ENCODE data around the gene GATA1.

GATA1 gene

DNA sequence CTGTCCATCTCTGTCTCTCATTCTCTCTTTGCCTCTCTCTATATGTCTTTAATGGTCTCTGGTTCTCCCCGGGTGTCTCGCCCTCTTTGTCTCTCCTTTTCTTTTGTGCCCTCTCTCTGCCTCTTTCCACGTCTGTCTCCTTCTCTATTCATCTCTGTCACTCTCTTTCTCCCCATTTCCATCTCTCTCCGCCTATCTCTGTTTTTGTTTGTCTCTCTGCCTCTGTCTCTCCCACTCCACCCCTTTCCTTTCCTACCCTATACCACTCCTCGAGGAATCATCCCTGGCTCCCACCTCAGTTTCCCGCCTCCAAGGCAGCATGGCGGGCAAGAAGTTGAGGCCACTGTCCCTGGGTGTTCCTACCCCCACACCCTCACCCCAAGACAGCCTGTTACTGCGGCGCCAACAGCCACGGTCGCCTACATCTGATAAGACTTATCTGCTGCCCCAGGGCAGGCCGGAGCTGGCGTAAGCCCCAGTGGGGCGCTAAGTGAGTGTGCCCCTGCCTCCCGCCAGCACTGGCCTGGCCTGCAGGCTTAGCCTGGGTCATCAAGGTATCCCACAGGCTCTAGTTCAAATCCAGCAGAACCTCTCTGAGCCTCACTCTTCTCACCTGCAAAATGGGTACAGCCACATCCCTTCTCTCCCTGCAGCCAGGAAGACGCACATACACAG is 713 bp upstream of the GATA1 start:
- DNase-seq = no peak

DNA sequence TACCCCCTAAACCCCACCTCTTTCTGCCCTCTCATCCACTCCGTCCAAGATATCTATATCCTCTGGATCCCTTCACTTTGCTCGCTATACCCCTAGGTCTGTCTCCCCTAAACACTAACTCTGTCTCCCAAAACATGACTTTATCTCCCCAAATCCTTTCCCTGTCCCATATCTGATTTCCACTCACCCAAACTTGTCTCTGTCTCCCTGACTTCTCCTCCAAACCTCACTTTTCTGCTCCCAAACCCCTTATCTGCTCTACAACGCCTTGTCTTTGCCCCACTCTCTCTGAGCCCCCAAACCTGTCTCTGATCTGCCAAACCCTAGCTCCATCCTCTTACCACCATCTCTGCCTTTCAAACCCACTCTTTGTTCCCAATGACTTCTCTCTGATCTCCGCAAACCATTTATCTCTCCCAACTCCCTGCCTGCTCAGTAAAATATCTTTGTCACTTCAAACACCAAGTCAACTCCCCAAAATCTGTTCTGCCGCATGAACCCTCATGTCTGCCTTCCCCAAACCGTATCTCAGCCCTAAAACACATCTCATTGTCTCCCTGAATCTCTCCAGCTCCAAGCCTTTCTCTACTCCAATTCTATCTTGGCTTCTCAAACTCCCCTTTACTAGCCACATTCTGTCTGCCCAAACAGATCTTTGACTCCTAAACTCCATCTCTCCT is 575 bp downstream of the GATA1 start:
- DNase-seq = no peak

DNA sequence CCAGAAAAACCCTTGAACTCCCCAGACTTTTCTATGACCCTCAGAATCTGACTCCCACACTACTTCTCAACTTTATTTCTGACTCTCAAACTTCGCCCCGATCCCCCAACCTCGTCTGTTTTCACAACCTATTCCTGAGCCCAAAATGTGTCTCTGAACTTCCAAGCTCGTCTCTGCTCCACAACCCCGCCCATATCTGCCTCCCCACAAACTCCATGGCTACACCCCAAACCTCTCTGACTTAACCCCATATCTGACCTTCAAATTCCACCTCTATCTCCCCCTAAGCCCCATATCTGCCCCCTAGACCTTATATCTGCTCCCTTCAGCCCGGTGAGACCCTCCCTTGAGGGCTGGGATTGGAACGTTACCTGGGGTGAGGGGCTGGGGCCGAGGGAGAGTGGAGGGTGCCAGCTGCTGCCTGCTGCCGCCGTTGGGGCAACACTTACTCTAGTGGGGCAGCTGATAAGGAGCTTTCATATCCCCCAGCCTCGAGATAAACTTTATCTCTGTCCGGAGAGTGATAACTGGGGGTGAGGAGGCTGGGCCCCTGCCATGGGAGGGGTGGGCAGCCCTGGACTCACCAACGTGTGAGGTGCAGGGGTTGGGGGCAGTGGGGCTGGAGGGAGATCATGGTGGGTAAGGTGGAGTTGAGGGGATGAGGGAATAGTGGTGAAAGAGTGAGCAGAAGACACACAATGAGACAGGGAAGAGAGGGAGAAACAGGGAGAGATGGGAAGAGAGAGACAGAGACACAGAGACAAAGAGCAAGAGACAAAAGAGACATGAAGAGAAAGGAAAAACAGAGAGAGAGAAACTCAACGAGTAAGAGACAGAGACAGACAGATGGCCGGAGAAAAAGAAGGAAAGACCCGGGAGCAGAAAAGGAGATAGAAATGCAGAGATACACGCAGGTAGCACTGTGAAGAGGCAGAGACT is 1.4 kb downstream of the GATA1 start:
- no peak for DNase-seq

DNA sequence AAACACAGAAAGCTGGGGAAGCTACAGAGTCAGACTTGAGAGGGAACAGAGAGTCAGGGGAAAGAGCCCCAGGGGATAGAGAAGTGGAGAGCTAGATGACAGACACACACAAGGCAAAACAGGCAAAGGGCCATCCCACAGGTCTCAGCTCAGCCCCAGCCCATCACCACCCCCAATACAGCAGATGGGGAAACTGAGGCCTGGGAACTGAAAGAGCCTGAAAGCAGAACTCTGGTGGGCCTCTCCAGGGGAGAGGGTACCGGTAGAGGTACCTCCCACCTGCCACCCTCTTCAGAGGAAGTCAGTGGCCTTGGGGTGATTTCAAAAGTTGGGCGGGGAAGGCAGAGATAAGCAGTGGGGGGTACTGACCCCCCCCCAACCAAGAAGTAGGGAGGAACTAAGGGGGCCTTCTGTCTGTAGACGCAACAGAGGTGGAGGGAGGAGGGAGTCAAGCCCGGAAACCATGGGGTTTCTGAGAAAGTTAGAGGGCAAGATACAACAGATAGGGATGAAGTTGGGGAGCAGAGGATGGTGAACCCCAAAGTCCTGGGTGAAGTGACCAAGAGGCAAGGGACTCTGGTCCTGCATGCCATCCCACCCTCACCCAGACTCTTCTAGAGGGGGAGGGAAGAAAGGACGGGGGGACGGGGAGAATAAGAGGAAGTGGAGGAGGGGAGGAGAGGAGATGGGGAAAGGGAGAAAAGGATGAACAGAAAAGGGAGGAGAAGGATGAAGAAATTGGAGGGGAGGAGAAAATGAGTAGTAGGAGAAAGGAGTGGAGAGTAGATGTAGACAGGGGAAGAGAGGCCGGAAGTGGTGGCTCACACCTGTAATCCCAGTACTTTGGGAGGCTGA is 3.2 kb downstream of the GATA1 start:
- no peak for DNase-seq

DNA sequence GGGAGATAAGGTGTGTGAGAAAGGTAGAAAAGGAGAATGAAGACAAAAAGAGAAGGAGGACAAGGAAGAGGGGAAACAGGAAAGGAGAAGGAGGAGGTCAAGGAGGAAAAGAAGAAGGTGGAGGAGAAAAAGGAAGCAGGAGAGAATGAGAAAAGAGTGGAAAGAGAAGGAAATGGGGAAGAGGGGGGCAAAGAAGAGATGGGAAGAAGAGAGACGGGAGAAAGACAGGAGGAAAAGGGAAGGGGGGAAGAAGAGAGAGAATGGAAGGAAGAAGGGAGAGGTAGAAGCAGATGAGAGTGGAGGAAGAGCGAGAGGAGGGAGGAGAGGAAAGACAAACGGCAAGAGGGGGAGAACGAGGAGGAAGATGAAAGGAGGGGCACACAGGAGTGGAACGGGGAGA is 4.1 kb downstream of the GATA1 start:
- no peak for DNase-seq

DNA sequence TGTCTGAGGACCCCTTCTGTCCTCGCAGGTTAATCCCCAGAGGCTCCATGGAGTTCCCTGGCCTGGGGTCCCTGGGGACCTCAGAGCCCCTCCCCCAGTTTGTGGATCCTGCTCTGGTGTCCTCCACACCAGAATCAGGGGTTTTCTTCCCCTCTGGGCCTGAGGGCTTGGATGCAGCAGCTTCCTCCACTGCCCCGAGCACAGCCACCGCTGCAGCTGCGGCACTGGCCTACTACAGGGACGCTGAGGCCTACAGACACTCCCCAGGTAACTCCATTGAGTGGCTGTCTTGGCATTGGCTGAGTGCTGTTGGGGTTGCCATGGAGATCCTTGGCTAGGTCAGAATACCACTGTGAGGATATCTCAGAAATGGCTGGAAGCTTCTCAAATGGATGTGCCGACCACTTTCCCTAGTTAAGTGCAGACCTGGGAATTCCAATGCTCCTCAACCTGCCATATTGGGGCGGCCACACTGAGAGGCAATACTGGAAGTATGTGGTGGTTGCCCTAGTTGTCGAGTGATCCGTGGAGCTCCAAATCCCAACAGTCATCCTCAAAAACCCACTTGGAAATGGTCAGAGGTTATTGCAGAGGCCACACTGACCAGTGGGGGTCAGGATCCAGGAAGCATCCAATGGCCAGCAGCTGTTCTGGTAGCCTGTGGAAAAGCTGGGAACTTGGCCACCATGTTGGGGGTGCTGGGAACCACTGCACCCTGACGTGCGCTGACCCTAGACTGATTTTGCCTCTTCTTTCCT is 4.9 kb downstream of the GATA1 start:
- no peak for DNase-seq

DNA sequence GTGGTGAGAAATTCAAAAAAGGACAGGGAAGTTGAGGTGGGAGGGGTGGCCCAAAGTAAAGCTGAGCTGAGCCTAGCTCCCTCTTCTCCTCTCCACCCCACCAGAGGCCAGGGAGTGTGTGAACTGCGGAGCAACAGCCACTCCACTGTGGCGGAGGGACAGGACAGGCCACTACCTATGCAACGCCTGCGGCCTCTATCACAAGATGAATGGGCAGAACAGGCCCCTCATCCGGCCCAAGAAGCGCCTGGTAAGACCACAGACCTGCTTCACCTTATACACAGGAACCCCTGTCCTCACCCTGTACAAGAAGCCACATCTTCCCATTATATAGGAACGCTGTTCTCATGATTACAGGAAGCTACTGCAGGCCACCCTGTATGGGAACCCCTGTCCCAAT is 5.8 kb downstream of the GATA1 start:
- no peak for DNase-seq

DNA sequence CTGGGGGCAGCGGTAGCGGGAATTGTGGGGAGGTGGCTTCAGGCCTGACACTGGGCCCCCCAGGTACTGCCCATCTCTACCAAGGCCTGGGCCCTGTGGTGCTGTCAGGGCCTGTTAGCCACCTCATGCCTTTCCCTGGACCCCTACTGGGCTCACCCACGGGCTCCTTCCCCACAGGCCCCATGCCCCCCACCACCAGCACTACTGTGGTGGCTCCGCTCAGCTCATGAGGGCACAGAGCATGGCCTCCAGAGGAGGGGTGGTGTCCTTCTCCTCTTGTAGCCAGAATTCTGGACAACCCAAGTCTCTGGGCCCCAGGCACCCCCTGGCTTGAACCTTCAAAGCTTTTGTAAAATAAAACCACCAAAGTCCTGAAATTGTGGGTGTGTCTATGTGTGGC is 7.5 kb downstream of the GATA1 start:
- no peak for DNase-seq

DNA sequence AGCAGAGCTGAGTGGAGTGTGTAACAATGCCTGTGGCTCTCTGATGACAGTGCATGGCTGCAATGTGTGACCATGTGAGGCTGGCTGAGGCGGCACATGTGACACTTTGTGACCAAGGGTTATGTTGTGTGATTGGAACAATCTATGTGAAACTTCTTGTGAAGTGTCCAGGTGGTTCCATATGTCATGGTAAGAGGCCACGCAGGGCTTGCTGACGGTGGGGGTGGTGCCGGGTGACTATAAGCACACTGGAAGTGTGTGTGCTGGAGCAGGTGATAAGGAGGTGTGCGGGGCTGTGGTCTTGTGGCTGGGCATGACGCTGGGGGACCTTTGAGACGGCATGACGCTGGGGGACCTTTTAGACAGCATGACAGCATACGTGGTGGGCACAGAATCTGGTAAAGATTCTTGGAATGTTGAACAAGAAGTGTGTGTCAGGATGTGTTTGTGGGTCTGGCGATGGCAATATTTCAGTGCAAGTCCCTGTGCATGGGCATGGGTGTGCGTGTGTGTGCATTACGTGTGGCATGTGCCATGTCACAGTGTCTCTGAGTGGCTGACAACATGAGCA is 8.0 kb downstream of the GATA1 start:
- DNase-seq = no peak

DNA sequence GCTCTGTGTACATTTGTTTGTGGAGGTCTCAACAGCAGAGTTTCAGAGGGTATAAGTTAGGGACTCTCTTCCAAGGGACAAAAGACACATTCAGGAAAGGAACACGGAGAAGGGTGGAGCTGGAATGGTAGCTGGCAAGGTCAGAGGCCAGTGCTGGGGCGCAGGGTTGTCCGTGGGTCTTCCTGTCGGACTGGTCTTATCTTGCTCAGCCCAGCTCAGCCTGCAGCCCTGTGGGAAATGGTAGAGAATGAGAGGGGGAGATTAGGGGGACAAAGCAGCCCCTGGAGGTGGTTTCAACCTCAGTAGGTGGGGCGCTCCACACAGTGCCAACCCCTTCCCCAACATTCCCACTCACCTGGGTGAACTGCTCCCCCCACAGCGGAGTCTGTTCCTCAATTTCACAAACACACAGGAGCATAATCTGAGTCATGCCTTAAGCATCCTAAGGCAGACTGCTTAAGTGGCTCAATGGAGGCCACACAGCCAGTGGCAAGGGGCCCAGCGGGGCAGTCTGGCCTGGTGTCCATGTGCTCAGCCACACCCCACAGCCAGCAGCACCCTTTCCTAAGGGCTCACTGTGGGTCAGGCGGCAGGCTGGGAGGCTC is 8.6 kb downstream of the GATA1 start:
- DNase-seq = no peak

DNA sequence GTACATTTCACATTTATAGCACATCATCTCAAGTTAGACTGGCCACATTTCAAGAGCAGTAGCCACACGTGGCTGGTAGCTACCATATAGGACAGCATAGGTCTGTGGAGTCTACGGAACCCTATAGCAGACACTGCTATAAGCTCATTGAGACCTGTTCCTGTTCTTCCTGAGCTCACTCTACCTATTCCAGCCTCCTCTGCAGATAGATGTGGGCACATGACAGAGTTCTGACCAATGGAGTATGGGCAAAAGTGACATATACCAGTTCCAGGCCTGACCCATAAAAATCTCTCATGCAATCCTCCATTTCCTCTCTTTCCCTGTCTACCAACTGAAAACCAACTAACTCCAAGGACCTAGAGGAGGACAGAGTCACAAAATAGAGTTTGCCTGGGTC is 11.9 kb downstream of the GATA1 start:
- DNase-seq = no peak

DNA sequence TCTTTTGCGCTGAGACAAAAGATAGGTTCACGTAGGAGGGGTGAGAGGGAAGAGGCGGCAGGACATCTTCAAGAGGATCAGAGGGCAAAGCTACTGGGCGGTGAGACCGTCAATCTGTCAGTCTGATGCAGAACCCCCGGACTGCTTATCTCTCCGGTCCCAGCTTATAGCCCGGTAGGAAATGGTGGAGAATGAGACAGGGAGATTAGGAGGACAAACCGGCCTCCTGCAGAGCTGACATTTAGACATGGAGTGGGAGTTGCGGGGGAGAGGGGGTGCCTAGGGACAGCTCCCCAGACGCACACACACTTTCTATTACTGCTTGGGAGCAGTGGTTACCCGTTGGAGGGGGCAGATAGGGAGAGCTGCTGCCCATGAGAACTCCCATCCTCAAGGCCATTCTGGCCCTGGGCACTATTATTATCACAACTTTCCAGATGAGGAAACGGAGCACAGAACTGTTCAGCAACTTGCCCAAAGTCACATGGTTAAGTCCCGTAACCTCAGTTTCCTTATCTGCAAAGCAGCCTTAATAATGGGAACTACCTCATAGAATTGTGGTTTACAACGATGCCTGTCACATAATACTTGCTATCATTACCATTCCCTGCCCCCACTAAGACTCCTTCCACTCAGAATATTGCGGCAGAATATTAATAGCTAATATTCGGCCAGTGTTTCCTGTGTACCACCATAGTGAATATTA is 14.3 kb downstream of the GATA1 start:
- no peak for DNase-seq

DNA sequence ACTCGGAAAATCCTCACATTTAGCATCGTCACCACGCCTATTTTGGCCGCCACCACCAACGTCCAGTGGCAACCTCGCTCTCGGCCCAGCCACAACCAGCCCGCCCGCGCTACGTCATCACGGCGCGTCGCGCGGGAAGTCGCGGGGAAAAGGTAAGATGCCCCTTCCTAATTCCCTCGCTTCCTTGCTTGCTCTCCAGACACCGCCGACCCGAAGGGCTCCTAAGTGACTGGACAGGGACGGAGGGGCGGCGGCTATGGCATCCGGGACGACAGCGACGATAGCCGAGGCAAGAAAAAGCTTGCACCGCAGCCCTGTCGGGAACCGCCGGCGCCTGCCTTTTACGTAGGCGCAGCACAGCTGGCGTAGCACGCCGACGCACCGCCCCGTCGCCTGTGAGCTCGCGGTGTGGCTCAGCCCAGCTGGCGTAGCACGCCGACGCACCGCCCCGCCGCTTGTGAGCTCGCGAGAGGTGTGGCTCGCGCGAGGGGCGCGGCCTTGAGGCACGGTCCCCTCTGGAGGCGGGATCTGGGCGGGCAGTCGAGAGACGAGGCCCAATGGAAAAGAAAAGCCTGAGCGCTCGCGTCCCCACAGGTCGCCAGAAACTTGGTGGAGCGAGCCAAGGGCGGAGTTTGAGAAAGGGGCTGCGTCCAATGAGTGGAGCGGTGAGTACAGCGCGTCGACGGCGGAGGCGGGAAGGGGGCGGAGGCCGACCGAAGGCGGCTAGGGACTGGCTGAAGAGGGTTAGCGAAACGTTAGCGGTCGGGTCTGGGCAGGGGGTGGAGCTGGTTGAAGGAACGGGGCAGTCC is 15.1 kb downstream of the GATA1 start, which contains the start of gene HDAC6:
HDAC6 (plus strand) TSS at position 788 of the 809 bp plus-strand sequence. CDS start 626 bp downstream, outside the sequence.
- DNase-seq = peak; percentile 100

DNA sequence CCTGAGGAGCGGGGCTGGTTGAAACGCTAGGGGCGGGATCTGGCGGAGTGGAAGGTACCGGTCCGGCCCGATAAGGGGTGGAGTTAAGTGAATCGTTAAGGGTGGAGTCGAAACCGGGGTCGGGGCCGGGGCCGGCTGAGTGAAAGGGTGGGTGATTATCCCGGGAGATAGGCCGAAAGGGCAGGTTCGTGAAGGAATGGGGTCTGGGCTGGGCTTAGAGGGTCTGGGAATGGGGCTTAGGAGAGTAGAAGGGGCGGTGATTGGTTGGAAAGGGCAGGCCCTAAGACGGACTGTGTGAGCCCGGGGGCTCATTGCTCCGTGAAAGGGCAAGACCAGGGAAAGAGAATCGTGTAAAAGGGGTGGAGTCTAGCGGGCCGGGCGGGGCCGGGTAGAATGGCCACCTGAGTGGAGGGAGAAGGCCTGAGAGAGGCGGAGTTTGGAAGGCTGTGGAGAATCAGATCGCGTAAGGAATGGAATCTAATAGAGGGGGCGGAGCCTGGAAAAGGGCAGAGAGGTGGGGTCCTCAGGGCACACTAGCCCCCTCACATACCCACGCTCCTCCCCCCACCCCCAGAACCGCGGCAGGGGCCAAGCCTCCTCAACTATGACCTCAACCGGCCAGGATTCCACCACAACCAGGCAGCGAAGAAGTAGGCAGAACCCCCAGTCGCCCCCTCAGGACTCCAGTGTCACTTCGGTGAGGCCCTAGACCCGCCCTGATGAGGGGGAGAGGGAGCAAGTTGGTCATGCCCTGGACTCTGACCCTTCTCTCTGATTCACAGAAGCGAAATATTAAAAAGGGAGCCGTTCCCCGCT is 15.9 kb downstream of the GATA1 start:
- peak; percentile 71 for DNase-seq

DNA sequence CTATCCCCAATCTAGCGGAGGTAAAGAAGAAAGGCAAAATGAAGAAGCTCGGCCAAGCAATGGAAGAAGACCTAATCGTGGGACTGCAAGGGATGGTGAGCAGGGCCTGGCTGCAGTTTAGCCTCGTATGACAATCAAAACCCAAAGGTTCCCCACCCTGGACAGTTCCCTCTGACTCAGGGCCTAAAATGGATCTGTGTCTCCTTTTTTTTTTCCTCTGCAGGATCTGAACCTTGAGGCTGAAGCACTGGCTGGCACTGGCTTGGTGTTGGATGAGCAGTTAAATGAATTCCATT is 16.5 kb downstream of the GATA1 start:
- DNase-seq = no peak

DNA sequence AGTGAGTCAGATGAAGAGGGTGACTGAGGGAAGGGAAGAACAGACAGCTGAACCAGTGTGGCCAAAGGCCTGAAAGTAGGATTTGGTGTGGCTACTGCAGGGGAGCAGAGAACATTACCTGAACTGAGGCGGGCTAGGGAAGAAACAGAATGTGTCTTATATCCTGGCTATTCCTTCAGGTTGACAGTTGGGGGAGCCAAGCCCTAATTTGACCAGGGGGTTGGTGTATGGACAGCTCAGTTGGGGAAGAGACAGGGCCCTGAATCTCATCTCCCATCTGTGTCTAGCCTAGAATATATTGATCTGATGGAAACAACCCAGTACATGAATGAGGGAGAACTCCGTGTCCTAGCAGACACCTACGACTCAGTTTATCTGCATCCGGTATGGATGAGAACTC is 19.7 kb downstream of the GATA1 start:
- no peak for DNase-seq

DNA sequence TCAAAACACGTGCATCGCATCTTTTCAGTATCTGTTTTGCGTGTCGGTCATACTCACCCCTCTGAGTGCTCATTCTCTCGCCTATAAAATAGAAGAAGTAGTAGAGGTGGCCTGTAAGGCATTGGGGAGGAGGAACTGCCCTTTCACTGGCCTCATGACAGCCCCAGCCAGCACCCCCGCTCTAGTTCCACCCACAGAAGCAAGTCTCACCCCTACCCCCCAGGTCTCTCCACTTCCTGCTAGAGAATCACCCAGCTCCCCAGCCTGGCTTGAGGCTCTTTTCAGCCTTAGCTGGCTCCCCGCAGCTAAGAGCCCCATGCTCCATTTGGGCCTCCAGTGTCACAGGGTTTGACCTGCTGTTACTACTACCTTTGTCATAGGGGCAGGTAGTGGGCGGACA is 27.3 kb downstream of the GATA1 start:
- DNase-seq = no peak

DNA sequence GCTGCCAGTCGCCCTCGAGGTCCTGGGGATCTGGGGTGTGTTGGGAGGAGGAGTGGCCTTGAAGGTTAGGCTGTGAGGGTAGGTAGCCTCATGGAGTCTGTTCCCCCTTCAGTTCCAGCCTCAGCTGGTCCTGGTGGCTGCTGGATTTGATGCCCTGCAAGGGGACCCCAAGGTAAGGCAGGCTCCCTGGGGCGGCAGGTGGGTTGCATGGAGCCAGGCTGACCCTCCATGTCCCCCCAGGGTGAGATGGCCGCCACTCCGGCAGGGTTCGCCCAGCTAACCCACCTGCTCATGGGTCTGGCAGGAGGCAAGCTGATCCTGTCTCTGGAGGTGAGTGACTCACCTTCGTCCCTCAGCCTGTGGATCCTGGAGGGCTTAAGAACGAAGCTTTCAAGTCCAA is 28.3 kb downstream of the GATA1 start:
- no peak for DNase-seq

DNA sequence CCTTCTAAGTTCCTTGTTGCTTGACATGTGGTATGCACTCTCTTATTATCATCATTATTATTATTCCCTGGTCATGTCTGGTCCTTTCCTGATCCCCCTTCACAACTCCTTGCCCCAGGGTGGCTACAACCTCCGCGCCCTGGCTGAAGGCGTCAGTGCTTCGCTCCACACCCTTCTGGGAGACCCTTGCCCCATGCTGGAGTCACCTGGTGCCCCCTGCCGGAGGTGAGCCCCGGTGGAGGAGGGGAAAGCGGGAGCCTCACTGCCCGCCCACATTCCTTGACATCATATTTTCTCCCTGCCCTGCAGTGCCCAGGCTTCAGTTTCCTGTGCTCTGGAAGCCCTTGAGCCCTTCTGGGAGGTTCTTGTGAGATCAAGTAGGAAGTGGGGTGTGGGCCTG is 28.9 kb downstream of the GATA1 start:
- no peak for DNase-seq

All from NCI-H2107 (cell line).